ENCODE results near the gene PON2. TPM values are rescaled to one million over a fixed set of nuclear protein-coding genes. Genes with fewer than 3 reads are reported as not detected.

Gene PON2
- total RNA-seq, 4 donors from 2014 or later: 120 to 299 (median 188) TPM

DNA sequence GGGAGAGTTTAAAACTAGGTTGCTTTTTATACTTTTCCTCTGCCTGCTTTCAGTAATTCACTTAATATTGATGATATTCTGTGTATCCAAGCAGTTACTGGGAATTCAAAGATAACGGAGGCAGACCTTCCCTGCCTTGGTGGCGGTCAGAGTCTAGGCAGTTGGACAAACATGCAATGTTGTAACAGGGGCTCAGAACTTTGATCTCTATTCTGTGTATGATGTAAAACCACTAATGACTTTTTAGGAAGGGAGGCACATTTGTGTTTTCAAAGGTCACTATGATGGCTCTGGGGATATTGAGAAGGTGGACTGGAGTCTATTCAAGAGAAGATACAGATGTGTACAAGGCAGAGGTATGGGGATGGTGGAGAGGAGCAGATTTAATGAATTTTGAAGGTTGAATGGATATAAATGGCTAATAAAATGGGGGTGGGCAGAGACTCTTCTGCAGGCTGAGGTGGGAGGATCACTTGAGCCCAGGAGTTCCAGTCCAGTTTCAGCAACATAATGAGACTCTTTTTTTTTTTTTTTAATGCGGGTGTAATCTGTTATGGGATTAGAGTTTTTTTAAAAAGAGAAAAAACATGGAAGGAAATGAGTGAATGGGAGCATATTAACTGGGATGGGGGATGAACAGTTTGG lies 5.7 kb upstream of the PON2 start:
- H3K27me3 ChIP-seq: no peaks in the 10 kb centered on the region
- intact Hi-C loops (cut with DNase I; ENCODE audit: low total_unique reads) (no loop called here), in situ Hi-C loops (cut with MboI; ENCODE audit: low pct_ligation_motif_present in 1 of 4, low pct_unique_long_range_greater_than_20kb in 1 of 4, low sequenced_read_pairs in 3 of 4) (no loop called here)
- no peak overlapping the region for H3K4me3 ChIP-seq
- H3K9me3 ChIP-seq: no peaks in the 10 kb centered on the region
- peaks cover 0 to 2% (median 1%) of the 10 kb centered on the region in 4 donors for H3K4me1 ChIP-seq
- H3K27ac ChIP-seq: peak overlapping the region in 1 of 4 donors; percentile 10
- DNase-seq: no peak
- 55 to 72% methylated on average over 3 of the region's 3 CpGs for WGBS, 2 donors (ENCODE audit: low coverage in 1 of 2)
- H3K36me3 ChIP-seq: no peaks in the 10 kb centered on the region
- TF ChIP-seq POLR2A (IDR thresholded peaks at IDR 0.05): no peak
- no peak for TF ChIP-seq EP300 (IDR thresholded peaks at IDR 0.05; ENCODE audit: low read depth)
- no peak for TF ChIP-seq POLR2AphosphoS5 (IDR thresholded peaks at IDR 0.05)
- TF ChIP-seq, protein P1, sequence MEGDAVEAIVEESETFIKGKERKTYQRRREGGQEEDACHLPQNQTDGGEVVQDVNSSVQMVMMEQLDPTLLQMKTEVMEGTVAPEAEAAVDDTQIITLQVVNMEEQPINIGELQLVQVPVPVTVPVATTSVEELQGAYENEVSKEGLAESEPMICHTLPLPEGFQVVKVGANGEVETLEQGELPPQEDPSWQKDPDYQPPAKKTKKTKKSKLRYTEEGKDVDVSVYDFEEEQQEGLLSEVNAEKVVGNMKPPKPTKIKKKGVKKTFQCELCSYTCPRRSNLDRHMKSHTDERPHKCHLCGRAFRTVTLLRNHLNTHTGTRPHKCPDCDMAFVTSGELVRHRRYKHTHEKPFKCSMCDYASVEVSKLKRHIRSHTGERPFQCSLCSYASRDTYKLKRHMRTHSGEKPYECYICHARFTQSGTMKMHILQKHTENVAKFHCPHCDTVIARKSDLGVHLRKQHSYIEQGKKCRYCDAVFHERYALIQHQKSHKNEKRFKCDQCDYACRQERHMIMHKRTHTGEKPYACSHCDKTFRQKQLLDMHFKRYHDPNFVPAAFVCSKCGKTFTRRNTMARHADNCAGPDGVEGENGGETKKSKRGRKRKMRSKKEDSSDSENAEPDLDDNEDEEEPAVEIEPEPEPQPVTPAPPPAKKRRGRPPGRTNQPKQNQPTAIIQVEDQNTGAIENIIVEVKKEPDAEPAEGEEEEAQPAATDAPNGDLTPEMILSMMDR (IDR thresholded peaks at IDR 0.05): no peak

DNA sequence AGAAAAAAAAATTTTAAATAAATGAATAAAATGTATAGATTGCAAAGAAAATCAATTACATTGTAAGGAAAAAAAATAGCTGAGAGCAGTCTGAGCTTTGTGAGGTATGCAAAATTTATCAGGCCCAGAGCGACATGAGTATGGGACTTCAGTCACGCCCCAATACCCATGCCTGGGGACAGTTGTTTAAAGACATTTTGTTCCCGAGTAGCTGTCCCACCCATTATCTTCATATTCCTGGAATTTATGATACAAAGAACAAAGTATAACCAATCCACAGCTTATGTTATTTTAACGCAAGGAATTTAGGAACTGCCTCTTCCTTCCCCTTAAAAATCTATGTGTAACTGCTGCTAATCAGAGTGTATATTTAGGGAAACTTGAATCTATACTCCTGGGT lies 1.6 kb upstream of the PON2 start:
- Histone ChIP-seq H3K9me3 (no peaks in the 10 kb centered on the region), H3K4me1 (peaks cover 11 to 31% (median 15%) of the 10 kb centered on the region in 4 donors), H3K27ac (no peak overlapping the region), H3K27me3 (no peaks in the 10 kb centered on the region), H3K4me3 (no peak overlapping the region), H3K36me3 (no peaks in the 10 kb centered on the region)
- in situ Hi-C loops (cut with MboI; ENCODE audit: low pct_ligation_motif_present in 1 of 4, low pct_unique_long_range_greater_than_20kb in 1 of 4, low sequenced_read_pairs in 3 of 4): no loop called here
- DNase-seq: no peak
- intact Hi-C loops (cut with DNase I; ENCODE audit: low total_unique reads): no loop called here
- TF ChIP-seq EP300 (IDR thresholded peaks at IDR 0.05; ENCODE audit: low read depth): no peak
- TF ChIP-seq POLR2AphosphoS5 (IDR thresholded peaks at IDR 0.05): no peak
- TF ChIP-seq, protein P1 (IDR thresholded peaks at IDR 0.05): no peak
- no peak for TF ChIP-seq POLR2A (IDR thresholded peaks at IDR 0.05)
- WGBS, 2 donors (ENCODE audit: low coverage in 1 of 2): 53 to 83% methylated on average over 4 of the region's 4 CpGs

DNA sequence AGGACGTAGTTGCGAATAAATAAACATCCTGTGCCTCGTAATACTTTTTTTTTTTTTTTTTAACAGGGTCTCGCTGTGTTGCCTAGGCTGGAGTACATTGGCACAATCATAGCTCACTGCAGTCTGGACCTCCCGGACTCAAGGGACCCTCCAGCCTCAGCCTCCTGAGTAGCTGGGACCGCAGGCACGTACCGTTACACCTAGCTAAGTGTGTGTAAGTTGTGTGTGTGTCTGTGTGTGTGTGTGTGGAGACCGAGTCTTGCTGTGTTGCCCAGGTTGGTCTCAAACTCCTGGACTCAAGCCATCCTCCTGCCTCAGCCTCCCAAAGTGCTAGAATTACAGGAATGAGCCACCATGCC lies 573 bp upstream of the PON2 start:
- no peaks in the 10 kb centered on the region for H3K27me3 ChIP-seq
- 41 to 52% methylated on average over 6 to 9 of the region's 9 CpGs for WGBS, 2 donors (ENCODE audit: low coverage in 1 of 2)
- TF ChIP-seq POLR2A (IDR thresholded peaks at IDR 0.05) (no peak), EP300 (IDR thresholded peaks at IDR 0.05; ENCODE audit: low read depth) (no peak), POLR2AphosphoS5 (IDR thresholded peaks at IDR 0.05) (no peak)
- TF ChIP-seq, protein P1 (IDR thresholded peaks at IDR 0.05): no peak
- in situ Hi-C loops (cut with MboI; ENCODE audit: low pct_ligation_motif_present in 1 of 4, low pct_unique_long_range_greater_than_20kb in 1 of 4, low sequenced_read_pairs in 3 of 4) (no loop called here), intact Hi-C loops (cut with DNase I; ENCODE audit: low total_unique reads) (no loop called here)
- no peaks in the 10 kb centered on the region for H3K36me3 ChIP-seq
- no peak for DNase-seq
- H3K27ac ChIP-seq: peak overlapping the region; percentile 87 to 94 (median 91)
- H3K4me1 ChIP-seq: peaks cover 11 to 39% (median 15%) of the 10 kb centered on the region in 4 donors
- no peaks in the 10 kb centered on the region for H3K9me3 ChIP-seq
- peak overlapping the region in 3 of 4 donors; percentile 53 to 82 (median 68) for H3K4me3 ChIP-seq

DNA sequence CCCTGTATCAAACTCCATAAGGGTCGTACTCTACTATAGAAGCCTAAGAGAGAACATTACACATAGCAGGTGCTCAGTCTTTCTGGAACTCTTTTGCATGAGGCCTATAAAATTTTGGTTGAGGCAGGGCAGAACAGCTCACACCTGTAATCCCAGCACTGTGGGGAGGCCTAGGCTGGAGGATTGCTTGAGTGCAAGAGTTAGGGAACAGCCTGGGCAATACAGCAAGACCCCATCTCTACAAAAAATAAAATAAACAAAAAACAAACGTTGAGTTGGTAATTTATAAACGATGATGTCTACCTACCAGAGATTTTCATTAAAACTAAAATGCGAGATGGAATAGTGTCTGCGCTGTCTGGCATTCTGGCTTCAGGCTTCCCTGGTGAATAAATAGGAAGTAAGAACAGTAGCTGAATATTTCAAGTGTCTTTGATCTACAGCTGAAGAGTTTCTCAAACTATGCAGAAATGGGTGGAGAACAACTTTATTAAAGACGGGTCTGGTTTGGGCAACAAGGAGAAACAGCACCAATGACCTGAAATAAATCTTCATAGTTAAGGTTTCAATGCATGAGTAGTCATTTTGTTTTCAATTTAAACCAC lies 774 bp downstream of the PON2 start:
- in situ Hi-C loops (cut with MboI; ENCODE audit: low pct_ligation_motif_present in 1 of 4, low pct_unique_long_range_greater_than_20kb in 1 of 4, low sequenced_read_pairs in 3 of 4): no loop called here

More for the DNA sequence above, 774 bp downstream of the PON2 start:
- 46 to 51% methylated on average over 6 of the region's 6 CpGs for WGBS, 2 donors (ENCODE audit: low coverage in 1 of 2)
- no peaks in the 10 kb centered on the region for H3K27me3 ChIP-seq
- H3K4me1 ChIP-seq: peaks cover 11 to 39% (median 15%) of the 10 kb centered on the region in 4 donors
- peak overlapping the region; percentile 53 to 95 (median 75) for H3K4me3 ChIP-seq
- no peaks in the 10 kb centered on the region for H3K9me3 ChIP-seq
- H3K27ac ChIP-seq: peak overlapping the region; percentile 87 to 94 (median 91)
- intact Hi-C loops (cut with DNase I; ENCODE audit: low total_unique reads): no loop called here
- DNase-seq: no peak
- TF ChIP-seq EP300 (IDR thresholded peaks at IDR 0.05; ENCODE audit: low read depth): no peak
- no peak for TF ChIP-seq POLR2AphosphoS5 (IDR thresholded peaks at IDR 0.05)
- no peaks in the 10 kb centered on the region for H3K36me3 ChIP-seq

All from transverse colon (tissue), 4 donors.